GM12878 (cell line): ENCODE measurements around the gene BMF. TPM values are rescaled to one million over a fixed set of nuclear protein-coding genes. Genes with fewer than 3 reads are reported as not detected.

Experiments
- ATAC-seq: fragments of 200-7000 bp; cut with Tn5 transposase; 3 replicates; pipeline ENCODE4 v1.9.1; 2020; ENCODE audit warnings: mild to moderate bottlenecking, moderate library complexity
- BruUV-seq: library from RNA; stranded (reverse); fragments of 400-500 nt; replicated peaks from 2 replicates; lab custom pipeline; 2021; lab: Mats Ljungman, UMichigan
- CTCF ChIA-PET: fragments of 300-600 bp; sonication (Branson Sonifier 250); formaldehyde crosslinking; extraction: SDS; loops from one replicate; lab custom pipeline; 2021; ENCODE audit warnings: inconsistent platforms; lab: Yijun Ruan, JAX
- POLR2A ChIA-PET: fragments of 350-600 bp; formaldehyde crosslinking; extraction: SDS; loops from one replicate; lab custom pipeline; 2021; ENCODE audit warnings: inconsistent platforms; lab: Charles Lee
- RAD21 ChIA-PET: fragments of 300-600 bp; sonication (Branson Sonifier 250); formaldehyde crosslinking; loops from one replicate; lab custom pipeline; 2023; ENCODE audit warnings: antibody characterized with exemption; ENCODE audit not compliant: unreplicated experiment; lab: Charles Lee
- SMC1A ChIA-PET: fragments of 300-600 bp; sonication (Branson Sonifier 250); formaldehyde crosslinking; loops from one replicate; lab custom pipeline; 2023; ENCODE audit not compliant: unreplicated experiment, uncharacterized antibody; lab: Charles Lee
- DNase-seq: peaks from one replicate; pipeline ENCODE4 v3.0.0-alpha.2; 2011; ENCODE audit warnings: low read depth, low spot score
- FAIRE-seq: peaks from 3 replicates; lab custom pipeline; 2011; peaks lifted over from hg19 to GRCh38; lab: Jason Lieb, UNC
- H2AFZ ChIP-seq: 2 replicates; pipeline ENCODE4 v1.6.0; 2011; ENCODE audit warnings: low read depth, low read length, control low read depth; ENCODE audit not compliant: control insufficient read depth
- H3K27ac ChIP-seq: 2 replicates; pipeline ENCODE4 v1.5.1; 2011; ENCODE audit warnings: control low read depth; ENCODE audit not compliant: control insufficient read depth, insufficient read depth
- H3K27me3 ChIP-seq, 2 experiments: replicated peaks in 1 of 2; 2 replicates each; pipeline versions ENCODE4 v1.6.0 to v1.6.1; 2011; ENCODE audit warnings: low read length in 1 of 2; ENCODE audit not compliant: control insufficient read depth in 2 of 2, insufficient read depth in 2 of 2
- H3K36me3 ChIP-seq, 2 experiments: 2 replicates each; pipeline ENCODE4 v1.5.1; 2011; ENCODE audit warnings: low read length in 1 of 2; ENCODE audit not compliant: control insufficient read depth in 2 of 2, insufficient read depth in 2 of 2
- H3K4me1 ChIP-seq: 2 replicates; pipeline ENCODE4 v1.6.1; 2011; ENCODE audit warnings: mild to moderate bottlenecking, low read length, moderate library complexity, mixed read lengths; ENCODE audit not compliant: control insufficient read depth, insufficient read depth
- H3K4me2 ChIP-seq: 2 replicates; pipeline ENCODE4 v1.6.0; 2011; ENCODE audit warnings: control low read depth; ENCODE audit not compliant: control insufficient read depth, insufficient read depth
- H3K4me3 ChIP-seq: fragments of 200-600 bp; sonication (generic); 2 replicates; pipeline ENCODE4 v1.5.1; 2016
- H3K79me2 ChIP-seq: 2 replicates; pipeline ENCODE4 v1.6.0; 2011; ENCODE audit warnings: low read length; ENCODE audit not compliant: control insufficient read depth, insufficient read depth
- H3K9ac ChIP-seq: 2 replicates; pipeline ENCODE4 v1.8.0; 2011; ENCODE audit warnings: low read length, control low read depth, mixed read lengths; ENCODE audit not compliant: control insufficient read depth, insufficient read depth
- H3K9me3 ChIP-seq: replicated peaks from 3 replicates; pipeline ENCODE4 v1.5.1; 2011; ENCODE audit warnings: mild to moderate bottlenecking, low read length; ENCODE audit not compliant: control insufficient read depth, insufficient read depth
- H4K20me1 ChIP-seq: 2 replicates; pipeline ENCODE4 v1.6.0; 2011; ENCODE audit not compliant: control insufficient read depth, insufficient read depth
- ATF2 ChIP-seq: IDR thresholded peaks from 2 replicates; pipeline ENCODE4 v1.6.1; 2012; ENCODE audit warnings: low read length, inconsistent platforms
- BMI1 ChIP-seq: fragments of 450-650 bp; IDR thresholded peaks from 2 replicates; pipeline ENCODE4 v1.6.1; 2016; ENCODE audit warnings: mild to moderate bottlenecking, moderate library complexity, borderline replicate concordance
- CBFB ChIP-seq: IDR thresholded peaks from 2 replicates; pipeline ENCODE4 v1.6.1; 2016; ENCODE audit warnings: antibody characterized with exemption, low read depth
- CHD1 ChIP-seq: IDR thresholded peaks from 2 replicates; pipeline ENCODE4 v1.6.1; 2012; ENCODE audit warnings: low read depth, low read length, improper control_type of control experiment
- ETV6 ChIP-seq, 2 experiments: fragments of 450-650 bp in 1 of 2; IDR thresholded peaks in 1 of 2; conservative IDR thresholded peaks in 1 of 2; 2 replicates each; pipeline ENCODE4 v1.6.1; 2014; ENCODE audit warnings: antibody characterized with exemption in 1 of 2, borderline replicate concordance in 1 of 2, low read depth in 1 of 2, mild to moderate bottlenecking in 1 of 2, moderate library complexity in 1 of 2
- GABPA ChIP-seq: IDR thresholded peaks from 2 replicates; pipeline ENCODE4 v1.6.1; 2014; ENCODE audit warnings: antibody characterized with exemption, low read depth, mild to moderate bottlenecking, inconsistent platforms
- IKZF1 ChIP-seq: fragments of 450-650 bp; conservative IDR thresholded peaks from 2 replicates; pipeline ENCODE4 v1.6.1; 2017; ENCODE audit warnings: antibody characterized with exemption, mild to moderate bottlenecking
- LARP7 ChIP-seq: fragments of 450-650 bp; IDR thresholded peaks from 2 replicates; pipeline ENCODE4 v1.6.1; 2017; ENCODE audit warnings: mild to moderate bottlenecking
- NKRF ChIP-seq: fragments of 450-650 bp; conservative IDR thresholded peaks from 2 replicates; pipeline ENCODE4 v1.6.1; 2017; ENCODE audit warnings: mild to moderate bottlenecking, moderate library complexity
- PKNOX1 ChIP-seq: fragments of 450-650 bp; IDR thresholded peaks from 2 replicates; pipeline ENCODE4 v1.6.1; 2016; ENCODE audit warnings: mild to moderate bottlenecking
- STAT3 ChIP-seq: IDR thresholded peaks from 2 replicates; pipeline ENCODE4 v1.6.1; 2011; ENCODE audit warnings: low read depth, low read length, improper control_type of control experiment
- ZNF384 ChIP-seq: IDR thresholded peaks from 2 replicates; pipeline ENCODE4 v1.6.1; 2012; ENCODE audit warnings: low read depth, mild to moderate bottlenecking, low read length, improper control_type of control experiment, borderline replicate concordance
- ZNF687 ChIP-seq: fragments of 450-650 bp; IDR thresholded peaks from 2 replicates; pipeline ENCODE4 v1.6.1; 2017; ENCODE audit warnings: mild to moderate bottlenecking, moderate library complexity
- WGBS: methylation state at CpG from one replicate; pipeline ENCODE4 v1.1.6; 2016; ENCODE audit warnings: low lambda C conversion rate; ENCODE audit not compliant: insufficient replicate concordance, insufficient coverage; ENCODE audit errors: missing lambda C conversion rate; 5-methylcytosine and 5-hydroxymethylcytosine counted together
- in situ Hi-C: fragments of 300-500 bp; cut with MboI; formaldehyde crosslinking; loops from 9 replicates; pipeline ENCODE4 v1.14.3; 2018; ENCODE audit warnings: mixed read lengths
- intact Hi-C: fragments of 100-400 bp; cut with micrococcal nuclease; formaldehyde crosslinking; loops from one replicate; pipeline ENCODE4 v1.14.2; 2022; ENCODE audit not compliant: unreplicated experiment
- polyA plus RNA-seq, 11 experiments: library from polyadenylated mRNA; depleted of rRNA in 4 of 11; unstranded in 6 of 11; stranded (reverse) in 5 of 11; fragments of >200 nt; fragmentation: Nextera tagmentation in 4 of 11; fragmentation: Illumina TruSeq in 1 of 11; extraction: Ambion mirVana in 4 of 11; extraction: Trizol in 1 of 11; gene quantifications; 1 replicate in 1 of 11; 2 replicates in 10 of 11; pipeline versions ENCODE4 v1.2.1 to v1.2.3, GENCODE V29; 2011 to 2016; ENCODE audit warnings: inconsistent platforms in 2 of 11, missing spikeins in 2 of 11, low read depth in 1 of 11
- total RNA-seq, 4 experiments: library from RNA; depleted of rRNA in 3 of 4; stranded (reverse); fragments of >200 nt in 3 of 4; fragmentation: Illumina TruSeq in 1 of 4; extraction: Trizol in 1 of 4; gene quantifications; 2 replicates each; pipeline versions ENCODE4 v1.2.1 to v1.2.3, GENCODE V29; 2013 to 2021

BMF gene
- total and polyA plus RNA-seq, 10 of the 15 experiments (the other 5 are each of a cell fraction or from before 2014, with no cell fraction given): 0.82 to 34.9 (median 16.9) TPM

- ChIA-PET SMC1A (interaction anchor here (0.5 to 43.9 kb wide), 5 partner anchors 15 to 75 kb away, joined by 3 to 981 read pairs (median 6); partner anchors contain the start of gene BMF), RAD21 (interaction anchor here (1.1 to 21.0 kb wide), 4 partner anchors 14 to 34 kb away, joined by 4 to 509 read pairs (median 80); partner anchors contain the start of gene BMF), POLR2A (interaction anchor here (0.7 to 12.9 kb wide), 5 partner anchors 8 to 31 kb away, joined by 3 to 208 read pairs (median 4); no protein-coding TSS in a partner anchor), CTCF (interaction anchor here (0.6 to 23.9 kb wide), 4 partner anchors 21 to 104 kb away, joined by 3 to 578 read pairs (median 4); partner anchors contain the start of gene BMF)
- in situ Hi-C loops (no loop called here), intact Hi-C loops (no loop called here)
- Histone ChIP-seq H3K36me3 (no peaks in the 10 kb centered on the region), H3K9ac (no peak overlapping the region), H3K4me3 (no peak overlapping the region), H3K9me3 (no peaks in the 10 kb centered on the region; the same call in 2 of the 3 replicates), H3K4me1 (peaks cover 50% of the 10 kb centered on the region), H4K20me1 (no peaks in the 10 kb centered on the region), H3K4me2 (no peak overlapping the region), H3K27me3 (no peaks in the 10 kb centered on the region), H3K79me2 (no peaks in the 10 kb centered on the region), H3K27ac (no peak overlapping the region; the same call in 1 of the 2 replicates), H2AFZ (no peak overlapping the region)
- 71% methylated on average over 6 of the region's 6 CpGs for WGBS
- no peak for FAIRE-seq
- no TSS peak for BruUV-seq
- no peak for DNase-seq
- no peak for ATAC-seq
- TF ChIP-seq ZNF384 (no peak), NKRF (no peak), STAT3 (no peak), ETV6 (conservative IDR thresholded peaks at IDR 0.05 in 1 of 2, IDR thresholded peaks at IDR 0.05 in 1 of 2; ENCODE audit: borderline replicate concordance in 1 of 2, low read depth in 1 of 2) (no peak), ATF2 (no peak), LARP7 (no peak), ZNF687 (no peak), IKZF1 (no peak), GABPA (no peak), CHD1 (no peak), PKNOX1 (no peak), BMI1 (no peak), CBFB (no peak)
Measured at GRCh38 chr15:40067921-40068624, 40.6 kb downstream of the BMF start.
